ENCODE data around the gene CLEC3A. TPM values are rescaled to one million over a fixed set of nuclear protein-coding genes. Genes with fewer than 3 reads are reported as not detected.
"Not testable (repeated sequence)": the region's sequence is repeated elsewhere in the genome, so short reads cannot be mapped to it uniquely, and the experiment has no call there.

The CLEC3A gene
- polyA plus RNA-seq, 4 donors: 0.04 TPM; not detected in 3

GRCh38 chr16:78048319-78048718, 26.0 kb downstream of the CLEC3A start:
- H3K27me3 ChIP-seq (ENCODE audit: control insufficient read depth in 3 of 3, insufficient read depth in 3 of 3, low read length in 3 of 3): peaks cover 0 to 2% (median 2%) of the 10 kb centered on the region in 3 donors
- WGBS, 3 donors: 84 to 89% (median 88%) methylated on average over 15 of the region's 15 CpGs
- DNase-seq (no peak), FAIRE-seq (no peak)
- H3K36me3 ChIP-seq (ENCODE audit: control insufficient read depth in 3 of 3, insufficient read depth in 2 of 3, low read depth in 1 of 3, low read length in 3 of 3): no peaks in the 10 kb centered on the region
- H3K4me1 ChIP-seq (ENCODE audit: control insufficient read depth in 3 of 3, insufficient read depth in 2 of 3, low read depth in 1 of 3, low read length in 2 of 3): peaks cover 0 to 10% (median 0%) of the 10 kb centered on the region in 3 donors
- H3K27ac ChIP-seq (ENCODE audit: low read depth in 1 of 3, low read length in 2 of 3): no peak overlapping the region
- H3K9me3 ChIP-seq (ENCODE audit: control insufficient read depth in 2 of 2, insufficient read depth in 1 of 2, low read depth in 1 of 2, low read length in 1 of 2): no peaks in the 10 kb centered on the region
- H3K4me3 ChIP-seq (ENCODE audit: low read depth in 1 of 3, low read length in 3 of 3): no peak overlapping the region

GRCh38 chr16:78050734-78051400, 28.5 kb downstream of the CLEC3A start:
- H3K9me3 ChIP-seq (ENCODE audit: control insufficient read depth in 2 of 2, insufficient read depth in 1 of 2, low read depth in 1 of 2, low read length in 1 of 2): no peaks in the 10 kb centered on the region
- H3K27me3 ChIP-seq (ENCODE audit: control insufficient read depth in 3 of 3, insufficient read depth in 3 of 3, low read length in 3 of 3): no peaks in the 10 kb centered on the region
- H3K4me1 ChIP-seq (ENCODE audit: control insufficient read depth in 3 of 3, insufficient read depth in 2 of 3, low read depth in 1 of 3, low read length in 2 of 3): peaks cover 0 to 10% (median 0%) of the 10 kb centered on the region in 3 donors
- H3K4me3 ChIP-seq (ENCODE audit: low read depth in 1 of 3, low read length in 3 of 3): no peak overlapping the region
- no peaks in the 10 kb centered on the region for H3K36me3 ChIP-seq (ENCODE audit: control insufficient read depth in 3 of 3, insufficient read depth in 2 of 3, low read depth in 1 of 3, low read length in 3 of 3)
- 18 to 41% (median 34%) methylated on average over 2 of the region's 2 CpGs for WGBS, 3 donors
- FAIRE-seq: no peak
- peak overlapping the region in 1 of 3 donors; percentile 60 for H3K27ac ChIP-seq (ENCODE audit: low read depth in 1 of 3, low read length in 2 of 3)
- DNase-seq: peak; percentile 21 to 70

- Histone ChIP-seq H3K4me3 (ENCODE audit: low read depth in 1 of 3, low read length in 3 of 3) (no peak overlapping the region), H3K4me1 (ENCODE audit: control insufficient read depth in 3 of 3, insufficient read depth in 2 of 3, low read depth in 1 of 3, low read length in 2 of 3) (peaks cover 0 to 10% (median 0%) of the 10 kb centered on the region in 3 donors), H3K9me3 (ENCODE audit: control insufficient read depth in 2 of 2, insufficient read depth in 1 of 2, low read depth in 1 of 2, low read length in 1 of 2) (no peaks in the 10 kb centered on the region), H3K27me3 (ENCODE audit: control insufficient read depth in 3 of 3, insufficient read depth in 3 of 3, low read length in 3 of 3) (no peaks in the 10 kb centered on the region), H3K27ac (ENCODE audit: low read depth in 1 of 3, low read length in 2 of 3) (no peak overlapping the region), H3K36me3 (ENCODE audit: control insufficient read depth in 3 of 3, insufficient read depth in 2 of 3, low read depth in 1 of 3, low read length in 3 of 3) (no peaks in the 10 kb centered on the region)
- no peak for DNase-seq
- no peak for FAIRE-seq
- WGBS, 3 donors: 60 to 69% (median 64%) methylated on average over 9 of the region's 9 CpGs
Measured at GRCh38 chr16:78057803-78058564, 35.6 kb downstream of the CLEC3A start.

GRCh38 chr16:78059806-78060205, 37.5 kb downstream of the CLEC3A start:
- H3K36me3 ChIP-seq (ENCODE audit: control insufficient read depth in 3 of 3, insufficient read depth in 2 of 3, low read depth in 1 of 3, low read length in 3 of 3); H3K9me3 ChIP-seq (ENCODE audit: control insufficient read depth in 2 of 2, insufficient read depth in 1 of 2, low read depth in 1 of 2, low read length in 1 of 2); H3K27me3 ChIP-seq (ENCODE audit: control insufficient read depth in 3 of 3, insufficient read depth in 3 of 3, low read length in 3 of 3); DNase-seq; H3K4me3 ChIP-seq (ENCODE audit: low read depth in 1 of 3, low read length in 3 of 3); H3K27ac ChIP-seq (ENCODE audit: low read depth in 1 of 3, low read length in 2 of 3); FAIRE-seq: not testable (repeated sequence)
- WGBS, 3 donors: 85 to 88% (median 86%) methylated on average over 25 of the region's 25 CpGs
- peaks cover 0 to 10% (median 0%) of the 10 kb centered on the region in 3 donors for H3K4me1 ChIP-seq (ENCODE audit: control insufficient read depth in 3 of 3, insufficient read depth in 2 of 3, low read depth in 1 of 3, low read length in 2 of 3)

GRCh38 chr16:78060295-78060694, 37.9 kb downstream of the CLEC3A start:
- Histone ChIP-seq H3K27me3 (ENCODE audit: control insufficient read depth in 3 of 3, insufficient read depth in 3 of 3, low read length in 3 of 3) (no peaks in the 10 kb centered on the region), H3K27ac (ENCODE audit: low read depth in 1 of 3, low read length in 2 of 3) (no peak overlapping the region), H3K4me1 (ENCODE audit: control insufficient read depth in 3 of 3, insufficient read depth in 2 of 3, low read depth in 1 of 3, low read length in 2 of 3) (peaks cover 0 to 10% (median 0%) of the 10 kb centered on the region in 3 donors), H3K4me3 (ENCODE audit: low read depth in 1 of 3, low read length in 3 of 3) (no peak overlapping the region), H3K36me3 (ENCODE audit: control insufficient read depth in 3 of 3, insufficient read depth in 2 of 3, low read depth in 1 of 3, low read length in 3 of 3) (no peaks in the 10 kb centered on the region), H3K9me3 (ENCODE audit: control insufficient read depth in 2 of 2, insufficient read depth in 1 of 2, low read depth in 1 of 2, low read length in 1 of 2) (no peaks in the 10 kb centered on the region)
- 8 to 25% (median 16%) methylated on average over 5 of the region's 5 CpGs for WGBS, 3 donors
- FAIRE-seq: no peak
- no peak for DNase-seq

GRCh38 chr16:78060809-78061208, 38.5 kb downstream of the CLEC3A start:
- Histone ChIP-seq H3K36me3 (ENCODE audit: control insufficient read depth in 3 of 3, insufficient read depth in 2 of 3, low read depth in 1 of 3, low read length in 3 of 3) (no peaks in the 10 kb centered on the region), H3K9me3 (ENCODE audit: control insufficient read depth in 2 of 2, insufficient read depth in 1 of 2, low read depth in 1 of 2, low read length in 1 of 2) (no peaks in the 10 kb centered on the region), H3K4me3 (ENCODE audit: low read depth in 1 of 3, low read length in 3 of 3) (no peak overlapping the region), H3K27ac (ENCODE audit: low read depth in 1 of 3, low read length in 2 of 3) (no peak overlapping the region), H3K27me3 (ENCODE audit: control insufficient read depth in 3 of 3, insufficient read depth in 3 of 3, low read length in 3 of 3) (no peaks in the 10 kb centered on the region), H3K4me1 (ENCODE audit: control insufficient read depth in 3 of 3, insufficient read depth in 2 of 3, low read depth in 1 of 3, low read length in 2 of 3) (peaks cover 0 to 10% (median 0%) of the 10 kb centered on the region in 3 donors)
- peak; percentile 7 to 37 for DNase-seq
- no peak for FAIRE-seq
- 16 to 57% (median 39%) methylated on average over 5 of the region's 5 CpGs for WGBS, 3 donors

GRCh38 chr16:78065319-78065718, 43.0 kb downstream of the CLEC3A start:
- Histone ChIP-seq H3K27me3 (ENCODE audit: control insufficient read depth in 3 of 3, insufficient read depth in 3 of 3, low read length in 3 of 3) (no peaks in the 10 kb centered on the region), H3K4me3 (ENCODE audit: low read depth in 1 of 3, low read length in 3 of 3) (no peak overlapping the region), H3K36me3 (ENCODE audit: control insufficient read depth in 3 of 3, insufficient read depth in 2 of 3, low read depth in 1 of 3, low read length in 3 of 3) (no peaks in the 10 kb centered on the region), H3K27ac (ENCODE audit: low read depth in 1 of 3, low read length in 2 of 3) (no peak overlapping the region), H3K9me3 (ENCODE audit: control insufficient read depth in 2 of 2, insufficient read depth in 1 of 2, low read depth in 1 of 2, low read length in 1 of 2) (no peaks in the 10 kb centered on the region), H3K4me1 (ENCODE audit: control insufficient read depth in 3 of 3, insufficient read depth in 2 of 3, low read depth in 1 of 3, low read length in 2 of 3) (peaks cover 0 to 5% (median 0%) of the 10 kb centered on the region in 3 donors)
- no peak for DNase-seq
- WGBS, 3 donors: 61 to 63% (median 62%) methylated on average over 4 of the region's 4 CpGs
- FAIRE-seq: no peak

- H3K27me3 ChIP-seq (ENCODE audit: control insufficient read depth in 3 of 3, insufficient read depth in 3 of 3, low read length in 3 of 3): peaks cover 0 to 6% (median 0%) of the 10 kb centered on the region in 3 donors
- FAIRE-seq (no peak), DNase-seq (no peak)
- H3K36me3 ChIP-seq (ENCODE audit: control insufficient read depth in 3 of 3, insufficient read depth in 2 of 3, low read depth in 1 of 3, low read length in 3 of 3): no peaks in the 10 kb centered on the region
- H3K27ac ChIP-seq (ENCODE audit: low read depth in 1 of 3, low read length in 2 of 3): no peak overlapping the region
- no peak overlapping the region for H3K4me3 ChIP-seq (ENCODE audit: low read depth in 1 of 3, low read length in 3 of 3)
- H3K4me1 ChIP-seq (ENCODE audit: control insufficient read depth in 3 of 3, insufficient read depth in 2 of 3, low read depth in 1 of 3, low read length in 2 of 3): peaks cover 0 to 8% (median 0%) of the 10 kb centered on the region in 3 donors
- 89 to 92% (median 90%) methylated on average over 5 of the region's 5 CpGs for WGBS, 3 donors
- no peaks in the 10 kb centered on the region for H3K9me3 ChIP-seq (ENCODE audit: control insufficient read depth in 2 of 2, insufficient read depth in 1 of 2, low read depth in 1 of 2, low read length in 1 of 2)
Measured at GRCh38 chr16:78069913-78070312, 47.6 kb downstream of the CLEC3A start.
